Thyroid gland (tissue), 4 donors: ENCODE data around the gene PPP1R12B.

ENCODE experiments used
- CTCF ChIP-seq, 6 experiments: fragments of 200-600 bp in 3 of 6; fragments of 450-650 bp in 3 of 6; sonication (generic) in 3 of 6; IDR thresholded peaks; one replicate each; pipeline ENCODE4 v1.5.1; 2016 to 2019; ENCODE audit warnings: antibody characterized with exemption in 6 of 6, mild to moderate bottlenecking in 2 of 6, inconsistent platforms in 1 of 6, moderate library complexity in 1 of 6
- POLR2A ChIP-seq, 2 donors: fragments of 450-650 bp; IDR thresholded peaks; one replicate each; pipeline ENCODE4 v1.6.1; 2017; ENCODE audit warnings: antibody characterized with exemption in 2 of 2, mild to moderate bottlenecking in 2 of 2, moderate library complexity in 1 of 2

- TF ChIP-seq CTCF (IDR thresholded peaks at IDR 0.05), result no peak
- no peak for TF ChIP-seq POLR2A (IDR thresholded peaks at IDR 0.05)
Observed at GRCh38 chr1:202575918-202576653, 227.6 kb downstream of the PPP1R12B start.
